Stimulated activated CD4-positive, alpha-beta T cell treated with anti-CD3 and anti-CD28 coated beads, Interleukin-15, amount 100 ng/mL, for 48 hours (primary cell): Measurements from ENCODE around the gene VAV3.

Source experiments
- DNase-seq, 2 donors: peaks; one replicate each; pipeline ENCODE4 v3.0.0-alpha.2; 2020; ENCODE audit warnings: low read depth in 2 of 2

Gene VAV3

DNA sequence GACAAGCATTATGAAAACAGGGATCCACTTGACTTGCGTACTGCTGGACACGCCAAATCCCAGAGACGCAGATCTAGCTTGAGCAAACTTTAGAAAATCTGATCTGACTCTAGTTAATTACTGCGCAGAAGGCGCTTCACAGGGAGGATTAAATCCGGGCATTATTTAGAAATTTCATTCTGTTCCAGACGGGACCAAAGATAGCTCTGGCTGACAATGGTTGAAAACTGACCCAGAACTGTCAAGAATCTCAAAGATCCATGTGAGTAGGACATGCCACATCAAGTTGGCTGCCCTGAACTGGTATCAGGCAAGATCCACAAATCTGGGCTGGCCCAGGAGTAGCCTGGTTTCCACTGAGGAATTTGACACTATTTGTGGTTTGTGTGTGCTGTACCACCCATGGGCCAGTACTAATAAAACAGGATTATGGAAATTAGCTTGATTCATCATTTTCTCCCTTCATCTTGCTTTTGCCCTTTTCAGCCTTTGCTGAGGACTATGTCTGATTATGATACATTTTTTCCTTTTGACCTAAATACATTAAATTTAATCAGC, 171.0 kb downstream of the VAV3 start:
- no peak for DNase-seq

DNA sequence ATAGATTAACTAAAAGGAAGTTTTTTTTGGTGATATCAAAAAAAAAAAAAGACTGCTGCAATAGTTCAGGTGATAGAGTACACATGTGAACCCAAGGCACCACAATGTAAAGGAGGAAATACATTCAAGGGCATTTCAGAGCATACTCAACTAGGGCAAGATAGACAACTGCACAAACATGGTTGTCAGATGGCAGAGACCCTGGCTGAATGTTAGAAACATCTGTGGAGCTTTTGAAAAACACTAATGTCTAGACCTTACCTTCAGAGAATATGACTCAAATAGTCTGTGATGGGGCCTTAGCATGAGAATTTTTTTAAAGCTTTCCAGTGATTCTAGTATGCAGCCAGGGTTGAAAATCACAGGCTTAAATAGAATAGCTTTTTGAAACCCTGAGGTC, 173.6 kb downstream of the VAV3 start:
- DNase-seq = no peak

DNA sequence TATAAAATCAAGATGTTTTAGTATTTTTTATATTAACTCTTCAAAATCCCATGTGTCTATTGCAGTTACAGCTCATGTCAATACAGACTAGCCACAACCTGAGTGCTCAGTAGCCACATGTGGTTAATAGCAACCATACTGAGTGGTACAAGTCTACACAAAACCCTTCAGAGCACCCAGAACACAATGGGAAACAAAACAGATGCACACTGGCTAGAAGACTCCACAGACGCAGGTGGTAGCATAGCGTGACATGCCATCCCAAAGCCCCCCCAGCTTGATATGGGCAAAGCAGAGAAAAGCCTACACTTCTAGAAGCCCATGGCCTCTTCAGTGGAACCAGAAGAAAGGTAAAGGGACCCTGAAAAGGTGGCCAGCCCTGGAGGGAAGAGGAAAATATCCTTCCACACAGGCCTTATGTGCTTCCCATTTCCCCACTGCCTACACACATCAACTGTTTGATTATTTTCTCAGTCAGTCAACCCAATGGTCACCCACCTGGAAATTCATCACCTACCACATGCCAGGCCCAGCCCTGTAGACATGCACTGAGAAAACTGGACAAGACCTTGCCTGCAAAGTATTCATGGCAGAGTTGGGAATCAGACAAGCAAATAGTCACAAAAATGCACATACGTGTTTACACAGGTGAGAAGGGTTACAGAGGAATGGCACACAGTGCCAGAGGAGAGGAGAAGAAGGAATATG, 175.0 kb downstream of the VAV3 start:
- no peak for DNase-seq

DNA sequence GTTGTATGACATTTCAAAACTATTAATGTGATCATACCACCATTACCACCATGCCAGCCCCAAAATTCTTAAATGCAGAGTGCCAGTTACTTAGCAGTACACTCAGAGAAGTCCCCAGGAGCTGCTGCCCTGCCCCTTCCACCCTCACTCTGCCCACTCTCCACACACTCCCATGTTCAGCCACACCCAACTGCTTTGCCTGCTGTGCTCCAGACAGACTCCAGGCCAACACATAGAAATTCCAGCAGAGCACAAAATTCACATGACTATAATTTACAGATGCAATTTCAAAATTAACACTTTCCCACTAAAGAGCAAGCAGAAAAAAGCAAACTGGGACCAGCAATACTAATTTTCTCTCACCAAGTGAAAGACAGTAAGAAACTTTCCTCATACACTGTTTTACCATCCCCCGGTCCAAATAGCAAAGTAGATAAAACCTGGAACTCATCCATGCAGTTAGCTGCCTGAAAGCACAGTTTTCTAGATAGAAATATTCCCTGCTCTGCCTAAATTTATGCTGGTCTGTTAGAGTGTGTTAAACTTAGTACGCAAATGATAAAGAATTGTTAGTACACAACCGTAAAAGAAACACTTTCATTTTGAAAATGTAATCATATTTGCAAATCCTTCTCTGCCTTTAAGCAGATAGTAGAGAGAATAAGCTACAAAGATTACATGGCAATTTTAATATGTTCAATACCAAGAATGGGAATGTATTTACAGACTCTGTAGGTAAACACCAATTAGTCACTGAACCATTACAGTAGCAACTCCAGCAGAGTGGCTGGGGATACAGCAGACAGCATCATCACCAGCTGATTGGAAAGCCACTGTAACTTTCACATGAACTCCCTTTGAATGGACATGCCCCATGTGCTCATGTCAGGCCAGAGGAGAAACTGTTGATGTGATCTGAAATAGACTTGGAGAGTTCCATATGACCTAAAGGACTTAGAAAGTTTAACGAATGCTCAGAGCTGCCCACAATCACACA, 176.5 kb downstream of the VAV3 start:
- no peak for DNase-seq

DNA sequence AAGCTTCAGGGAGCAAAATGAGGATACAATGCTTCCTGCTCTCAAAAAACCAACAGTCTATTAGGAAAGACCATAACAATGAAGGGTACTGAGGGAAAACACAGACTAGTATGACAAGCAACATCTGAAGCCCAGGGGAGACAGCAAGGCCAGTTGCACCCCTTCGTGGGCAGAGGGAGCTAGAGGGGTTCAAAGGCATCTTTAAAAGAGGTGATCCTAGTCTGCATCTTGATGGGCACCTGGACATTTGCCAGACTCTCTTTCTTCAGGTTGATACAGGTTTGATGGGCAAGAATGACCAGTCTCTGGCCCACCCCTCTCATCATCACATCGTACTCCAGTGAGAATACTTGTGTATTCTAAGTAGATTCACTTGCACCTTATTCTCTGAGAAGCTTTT, 177.7 kb downstream of the VAV3 start:
- DNase-seq = no peak

DNA sequence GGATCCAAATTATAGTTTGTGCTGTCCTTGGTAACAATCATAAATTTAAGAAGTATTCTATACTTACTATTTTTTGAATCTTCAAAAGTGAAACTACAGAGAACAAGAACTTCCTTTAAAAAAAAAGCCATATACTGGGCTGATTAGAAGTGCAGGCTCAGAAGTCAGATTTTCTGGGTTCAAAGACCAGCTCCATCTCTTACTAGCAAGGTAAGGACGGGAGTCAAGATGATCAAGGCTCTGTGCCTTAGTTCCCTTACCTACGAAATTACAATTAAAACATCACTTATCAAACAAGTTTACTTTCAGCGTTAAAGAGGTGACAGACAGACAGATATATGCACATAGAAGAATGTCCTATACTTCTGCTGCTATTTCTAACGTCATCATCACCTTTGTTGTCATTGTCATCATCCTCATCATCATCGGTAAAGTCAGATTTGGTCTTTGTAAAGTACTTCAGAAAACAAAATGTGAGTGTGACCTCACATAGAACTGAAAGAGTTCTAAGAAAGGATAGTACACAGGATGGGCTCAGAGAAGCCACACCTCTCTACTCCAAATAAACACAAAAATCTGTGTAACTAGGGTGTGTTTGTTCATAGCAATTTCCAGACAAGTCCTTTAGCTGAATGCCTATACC, 178.7 kb downstream of the VAV3 start:
- DNase-seq = no peak

DNA sequence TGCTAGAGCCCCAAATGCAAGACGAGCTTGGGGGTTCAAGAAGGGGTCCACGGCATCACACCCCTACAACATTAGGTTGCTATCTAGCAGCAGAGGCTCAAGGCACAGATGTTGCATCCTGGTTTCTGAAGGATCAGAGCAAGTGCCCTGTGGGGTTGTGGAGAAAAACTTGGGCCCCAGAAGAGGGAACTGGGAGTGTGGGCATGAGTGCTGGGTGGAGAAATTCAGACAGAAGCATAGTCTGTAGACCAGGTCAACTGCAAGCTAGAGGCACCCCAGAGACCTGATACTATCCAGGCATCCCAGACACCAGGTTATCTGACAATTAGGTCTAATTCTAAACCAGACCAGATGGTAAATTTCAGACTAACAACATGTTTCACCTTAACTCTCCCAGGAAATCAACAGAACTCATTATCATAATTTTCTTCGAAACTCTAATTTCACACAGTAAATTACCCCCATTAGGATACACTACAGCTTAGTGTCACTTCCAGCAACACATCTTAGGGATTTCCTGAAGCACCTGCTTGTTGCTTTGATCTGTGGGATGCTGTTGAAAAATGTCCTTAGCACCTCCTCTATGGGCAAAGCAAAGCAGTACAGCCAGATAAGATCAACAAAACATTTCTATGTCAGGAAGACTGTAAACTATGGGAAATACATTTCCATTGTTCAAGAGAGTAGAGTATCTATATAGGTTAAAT, 179.3 kb downstream of the VAV3 start:
- no peak for DNase-seq

DNA sequence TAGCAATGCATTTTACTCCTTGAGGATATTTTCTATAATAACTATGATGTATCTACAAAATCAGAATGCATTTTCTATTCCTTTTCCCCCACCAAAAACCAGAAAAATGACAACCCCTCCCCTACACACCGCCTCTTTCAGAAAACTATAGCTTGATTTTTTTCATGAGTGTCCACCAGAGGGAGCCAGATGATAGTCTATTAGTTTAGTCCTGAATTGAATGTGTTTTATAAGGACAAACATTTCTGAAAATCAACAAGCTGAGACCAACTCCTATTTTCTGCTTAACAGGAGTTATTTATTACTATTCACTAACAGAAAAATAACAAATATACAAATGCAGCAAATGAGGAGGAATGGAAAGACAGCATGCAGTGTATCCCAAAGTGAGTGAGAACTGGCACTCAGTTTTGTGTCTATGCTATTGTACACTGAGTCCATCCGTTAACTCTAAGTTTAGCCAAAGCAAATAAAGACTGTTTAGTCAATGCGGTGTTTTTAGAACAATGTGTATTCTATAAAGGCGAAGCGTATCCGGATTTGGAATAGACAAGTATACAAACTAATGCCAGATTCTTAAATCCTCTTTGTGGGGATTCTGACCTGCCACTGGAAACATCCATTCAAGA, 182.6 kb downstream of the VAV3 start:
- DNase-seq = no peak

DNA sequence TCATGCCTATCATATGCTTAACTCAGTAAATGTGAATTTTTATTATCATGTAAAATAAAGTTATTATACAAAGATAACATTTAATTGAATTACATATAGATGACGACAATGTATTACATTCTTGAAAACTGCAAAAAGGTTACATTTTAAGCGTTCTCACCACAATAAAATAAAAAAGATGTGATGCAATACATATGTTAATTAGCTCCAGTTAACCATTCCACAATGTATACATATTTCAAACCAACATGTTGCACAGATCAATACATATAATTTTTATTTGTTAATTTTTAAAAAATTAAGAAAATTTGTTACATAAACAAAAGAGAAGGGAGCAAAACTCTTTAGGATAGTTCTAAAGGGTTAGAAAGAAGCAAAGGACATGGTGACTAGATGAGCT, 183.7 kb downstream of the VAV3 start:
- DNase-seq = no peak

DNA sequence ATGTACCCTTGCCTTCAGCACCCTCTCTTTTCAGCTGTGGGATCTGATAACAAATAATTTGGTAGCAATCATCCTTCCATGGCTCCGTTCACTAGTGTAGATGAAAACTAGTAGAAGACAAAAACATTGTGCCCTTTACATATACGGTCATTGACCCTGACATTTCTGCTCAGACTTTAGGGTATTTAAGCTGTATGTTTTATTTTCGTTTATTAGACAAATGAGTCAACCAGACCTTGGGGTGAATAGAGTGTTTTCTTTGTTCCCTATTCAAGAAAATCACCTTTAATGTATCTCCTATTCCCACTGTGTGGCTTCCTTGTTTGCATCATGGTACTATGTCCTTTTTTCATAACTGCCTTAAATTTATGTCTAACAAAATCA, 187.3 kb downstream of the VAV3 start:
- DNase-seq = no peak

DNA sequence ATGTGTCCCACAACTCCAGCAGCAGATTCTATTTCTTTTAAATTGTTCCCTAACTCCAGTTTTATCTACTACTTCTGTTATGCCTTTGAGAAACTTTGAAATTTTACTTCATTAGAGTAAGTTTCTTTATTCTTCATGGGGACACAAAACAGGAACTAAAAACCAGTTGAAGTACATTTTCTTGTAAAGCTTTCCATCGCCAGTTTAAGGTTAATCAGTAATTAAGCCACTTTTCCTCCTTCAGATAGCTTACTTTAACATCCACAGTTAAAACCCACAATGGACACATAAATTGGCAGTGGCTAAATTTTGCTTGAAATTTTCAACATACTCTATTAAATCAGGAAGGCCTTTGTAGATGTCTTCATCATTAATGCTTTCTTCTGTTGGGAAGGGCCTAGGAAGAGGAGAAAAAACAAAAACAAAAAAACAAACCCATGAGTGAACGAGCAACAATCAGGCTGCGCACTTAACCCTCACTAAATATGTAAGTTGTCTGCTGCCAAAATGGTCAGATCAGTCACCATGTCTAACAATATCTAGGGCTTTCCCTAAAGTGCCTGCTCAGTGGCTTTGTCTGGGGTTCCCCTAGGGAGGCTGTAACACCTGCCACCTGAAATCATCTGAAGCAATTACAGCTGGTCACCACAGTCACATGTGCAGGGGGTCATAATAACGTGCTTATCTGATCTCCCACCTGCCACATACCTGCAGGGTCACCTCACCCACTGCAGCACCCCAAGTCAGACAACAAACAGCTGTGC, 187.9 kb downstream of the VAV3 start:
- DNase-seq = no peak

DNA sequence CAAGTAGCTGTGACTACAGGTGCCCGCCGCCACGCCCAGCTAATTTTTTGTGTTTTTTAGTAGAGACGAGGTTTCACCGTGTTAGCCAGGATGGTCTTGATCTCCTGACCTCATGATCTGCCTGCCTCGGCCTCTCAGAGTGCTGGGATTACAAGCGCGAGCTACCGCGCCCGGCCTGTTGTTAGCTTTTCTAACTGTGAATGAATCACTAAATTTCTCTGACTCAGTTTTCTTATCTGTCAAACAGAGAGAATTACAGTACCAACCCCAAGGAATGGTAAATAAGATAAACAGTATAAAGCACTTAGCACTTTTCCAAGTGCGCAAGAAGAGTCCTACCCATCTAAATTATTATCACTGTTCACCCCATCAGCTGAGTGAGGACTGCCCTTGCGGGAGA, 193.6 kb downstream of the VAV3 start:
- no peak for DNase-seq

DNA sequence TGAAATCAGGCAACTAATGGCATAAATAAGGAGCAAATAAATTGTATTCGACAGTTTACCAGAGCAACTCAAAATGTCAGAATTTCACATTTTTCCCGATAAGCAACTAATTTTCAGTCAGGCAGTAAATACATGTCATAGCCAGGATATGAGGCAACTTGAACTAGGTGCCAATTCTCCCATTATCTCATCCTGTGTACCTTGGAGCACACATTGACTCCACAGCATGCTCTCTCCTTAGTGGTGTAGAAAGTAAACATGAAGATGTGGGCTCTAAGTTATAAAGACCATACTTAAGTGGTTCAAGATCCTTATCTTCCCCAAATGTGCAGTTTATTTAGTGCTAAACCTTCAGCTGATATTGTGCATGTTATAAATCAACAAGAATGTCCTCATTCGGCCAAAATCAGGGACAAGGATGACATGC, 197.8 kb downstream of the VAV3 start:
- DNase-seq = no peak

DNA sequence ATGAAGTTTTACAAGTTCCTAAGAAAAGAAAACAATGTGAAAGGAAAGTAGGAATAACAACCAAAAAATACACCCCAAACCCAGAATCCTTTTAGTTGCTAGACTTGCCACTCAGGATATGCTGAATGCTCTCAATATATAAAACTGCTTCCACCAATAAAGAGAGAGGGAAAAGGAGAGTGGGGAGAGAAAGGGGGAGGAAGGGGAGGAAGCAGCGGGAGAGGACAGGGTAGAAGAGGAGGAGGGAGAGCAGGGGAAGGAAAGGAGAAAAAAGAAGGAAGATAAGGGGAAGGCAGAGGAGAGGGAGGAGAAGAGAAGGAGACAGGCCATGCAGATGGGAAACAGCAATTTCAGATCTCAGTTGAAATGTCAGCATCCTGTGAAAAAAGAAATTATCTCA, 198.4 kb downstream of the VAV3 start:
- DNase-seq = no peak

DNA sequence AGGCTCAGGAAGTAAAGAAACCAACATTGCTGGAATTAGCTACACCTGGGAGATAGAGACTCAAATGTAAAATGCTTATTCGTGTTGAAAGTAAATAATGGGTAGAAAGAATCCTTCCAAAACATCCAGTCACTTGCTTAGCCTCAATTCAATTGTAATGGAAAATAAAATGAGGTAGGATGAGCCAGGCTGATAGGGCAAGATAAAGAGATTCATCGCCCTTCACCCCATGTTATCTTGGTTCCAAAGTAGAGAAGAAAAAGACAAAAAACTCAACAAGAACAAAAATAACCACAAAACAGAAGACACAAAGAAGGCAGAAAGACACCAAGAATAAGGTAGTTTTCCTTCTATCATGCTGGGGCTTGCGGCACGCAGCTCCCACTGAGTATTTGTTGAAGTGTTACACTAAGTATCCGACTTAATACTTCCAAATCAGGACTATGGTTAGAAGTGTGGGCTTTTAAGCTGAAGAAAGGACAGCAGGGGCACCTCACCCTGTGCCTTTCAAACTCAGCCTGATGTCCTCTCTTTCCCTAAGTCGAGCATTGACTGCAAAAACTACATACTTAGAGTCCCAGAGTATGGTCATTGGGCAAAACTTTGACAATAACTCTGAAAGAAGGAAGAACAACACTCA, 202.1 kb downstream of the VAV3 start:
- no peak for DNase-seq

DNA sequence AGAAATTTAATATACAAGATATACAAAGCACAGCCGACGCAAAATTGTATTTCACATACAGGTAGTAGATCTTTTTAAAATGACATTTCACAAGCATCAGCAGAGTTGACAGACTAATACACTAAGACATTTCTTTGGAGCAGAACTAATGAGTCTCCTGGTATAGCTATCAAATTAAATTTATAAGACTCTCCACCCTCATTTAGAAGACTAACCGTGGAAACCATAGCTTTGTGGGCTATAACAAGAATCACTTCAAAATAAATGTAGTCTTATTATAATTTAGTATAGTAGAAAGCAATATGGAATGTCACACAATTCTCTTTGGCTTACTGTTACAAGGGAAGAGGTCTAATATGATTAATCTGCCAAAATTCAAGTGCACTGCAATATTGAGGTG, 204.9 kb downstream of the VAV3 start:
- DNase-seq = no peak

DNA sequence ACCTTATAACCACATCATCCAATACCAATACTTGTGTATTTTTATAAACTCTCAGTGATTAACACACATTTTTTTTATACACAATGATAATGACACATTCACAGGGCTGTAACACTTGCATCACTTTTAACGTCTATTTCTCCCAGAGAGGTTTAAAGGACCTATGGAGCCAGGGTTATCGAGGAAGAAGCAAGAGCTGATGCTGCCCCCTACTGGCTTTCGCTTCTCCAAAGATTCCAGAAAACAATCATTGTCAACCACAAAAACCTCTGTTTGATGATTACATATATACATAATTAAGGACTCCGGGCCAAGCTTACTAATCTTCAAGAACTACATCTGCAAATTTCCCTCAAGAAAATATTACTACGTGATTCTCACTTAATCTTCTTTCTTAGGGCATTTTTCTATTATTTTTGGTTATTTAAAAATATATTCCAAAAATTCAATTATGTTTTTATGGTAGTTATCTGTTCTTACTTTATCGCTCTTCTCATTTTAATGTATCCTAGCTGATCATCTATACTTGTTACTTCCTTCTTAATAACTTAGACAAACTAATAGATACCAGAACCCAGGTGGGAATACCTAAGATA, 214.5 kb downstream of the VAV3 start:
- DNase-seq = peak; percentile 5 to 43

DNA sequence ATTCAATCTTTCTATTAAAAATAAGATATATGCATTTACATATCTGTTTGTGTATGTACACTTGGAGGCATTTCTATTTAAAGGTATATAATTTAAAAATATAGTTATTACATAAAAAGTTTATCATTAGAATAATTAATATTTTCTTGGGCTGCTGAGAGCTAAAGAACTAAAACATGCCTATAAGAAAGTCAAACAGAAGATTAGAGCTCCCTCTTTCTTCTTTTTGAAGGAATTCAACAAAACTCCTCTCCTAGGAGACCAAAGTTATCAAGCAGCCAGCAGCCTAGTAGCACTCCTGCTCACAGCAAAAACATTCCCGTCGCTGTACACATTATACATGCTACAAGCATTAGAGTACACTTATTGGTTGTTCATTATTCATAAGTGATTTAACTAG, 216.4 kb downstream of the VAV3 start:
- DNase-seq = no peak

DNA sequence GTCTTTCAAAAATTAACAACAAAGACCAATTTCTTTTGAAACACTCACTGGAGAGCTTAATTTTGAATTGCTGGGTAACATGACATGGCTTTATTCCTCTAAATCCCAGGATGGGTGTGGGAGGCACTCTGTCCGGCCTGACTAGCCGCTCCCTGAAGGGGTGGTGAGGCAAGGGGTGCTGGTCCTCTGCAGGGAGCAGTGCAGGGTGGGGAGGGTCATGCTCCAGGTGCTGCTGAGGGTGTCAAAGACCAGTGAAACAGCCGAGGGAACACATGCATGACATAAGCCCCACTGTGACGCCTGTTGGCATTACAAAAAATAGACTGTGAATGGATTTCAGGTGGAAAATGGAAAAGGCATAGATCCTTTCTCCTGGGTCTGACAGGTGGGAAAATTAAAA, 223.7 kb downstream of the VAV3 start:
- DNase-seq = no peak

DNA sequence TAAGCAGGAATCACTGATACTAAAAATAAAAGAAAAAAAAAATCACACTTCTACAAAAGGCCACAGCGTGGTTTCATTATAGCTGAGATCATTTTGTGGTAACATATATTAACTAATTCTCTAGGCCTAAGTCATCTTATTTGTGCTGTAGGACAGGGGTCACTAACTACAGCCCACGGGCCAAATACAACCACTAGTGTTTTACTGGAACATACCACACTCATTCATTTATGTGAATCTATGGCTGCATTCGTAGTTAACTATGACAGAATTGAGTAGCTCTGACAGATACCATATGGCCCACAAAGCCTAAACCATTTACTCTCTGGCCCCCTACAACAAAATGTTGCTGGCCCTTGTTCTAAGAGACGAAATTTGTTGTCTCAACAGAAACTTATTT, 224.4 kb downstream of the VAV3 start:
- no peak for DNase-seq
